ENCODE results near the gene PET100.
"Not testable (repeated sequence)": the region's sequence is repeated elsewhere in the genome, so short reads cannot be mapped to it uniquely, and the experiment has no call there.

PET100 gene

GRCh38 chr19:7636691-7637373 is 7.2 kb downstream of the PET100 start, which contains the start of gene STXBP2:
Gene STXBP2, plus strand, starts transcription at chr19:7637110. Its CDS starts 40 bp downstream, at chr19:7637150.
- H3K27ac Mint-ChIP-seq = peak within 1 kb of the TSS; percentile 86
- no peaks in the 10 kb centered on the region for H3K9me3 Mint-ChIP-seq
- no peaks in the 10 kb centered on the region for H3K27me3 Mint-ChIP-seq
- peak; percentile 79 for ATAC-seq
- peak; percentile 93 for DNase-seq
- peaks cover 28% of the 10 kb centered on the region for H3K4me1 Mint-ChIP-seq
- H3K36me3 Mint-ChIP-seq (ENCODE audit: low read depth) = peaks cover 9% of the 10 kb centered on the region
- peak within 1 kb of the TSS; percentile 81 for H3K4me3 Mint-ChIP-seq

GRCh38 chr19:7637374-7638256 is 8.0 kb downstream of the PET100 start:
- peaks cover 9% of the 10 kb centered on the region for H3K36me3 Mint-ChIP-seq (ENCODE audit: low read depth)
- H3K4me3 Mint-ChIP-seq = peak overlapping the region; percentile 81
- ATAC-seq = no peak
- DNase-seq = no peak
- H3K27ac Mint-ChIP-seq = peak overlapping the region; percentile 35
- H3K27me3 Mint-ChIP-seq = no peaks in the 10 kb centered on the region
- no peaks in the 10 kb centered on the region for H3K9me3 Mint-ChIP-seq
- peaks cover 28% of the 10 kb centered on the region for H3K4me1 Mint-ChIP-seq

- DNase-seq = no peak
- Mint-ChIP-seq H3K4me3 (peak overlapping the region; percentile 26), H3K27ac (no peak overlapping the region), H3K36me3 (ENCODE audit: low read depth) (peaks cover 8% of the 10 kb centered on the region), H3K27me3 (no peaks in the 10 kb centered on the region), H3K9me3 (no peaks in the 10 kb centered on the region), H3K4me1 (peaks cover 28% of the 10 kb centered on the region)
- ATAC-seq = no peak
Measured at GRCh38 chr19:7638802-7639465, 9.3 kb downstream of the PET100 start.

- H3K4me1 Mint-ChIP-seq = peaks cover 28% of the 10 kb centered on the region
- no peak overlapping the region for H3K4me3 Mint-ChIP-seq
- no peak for DNase-seq
- no peak for ATAC-seq
- no peaks in the 10 kb centered on the region for H3K9me3 Mint-ChIP-seq
- no peaks in the 10 kb centered on the region for H3K27me3 Mint-ChIP-seq
- H3K27ac Mint-ChIP-seq = no peak overlapping the region
- H3K36me3 Mint-ChIP-seq (ENCODE audit: low read depth) = peaks cover 8% of the 10 kb centered on the region
Measured at GRCh38 chr19:7639863-7640348, 10.3 kb downstream of the PET100 start.

GRCh38 chr19:7640803-7641202 is 11.2 kb downstream of the PET100 start:
- peaks cover 28% of the 10 kb centered on the region for H3K4me1 Mint-ChIP-seq
- no peak overlapping the region for H3K4me3 Mint-ChIP-seq
- peaks cover 8% of the 10 kb centered on the region for H3K36me3 Mint-ChIP-seq (ENCODE audit: low read depth)
- H3K9me3 Mint-ChIP-seq = no peaks in the 10 kb centered on the region
- H3K27me3 Mint-ChIP-seq = no peaks in the 10 kb centered on the region
- H3K27ac Mint-ChIP-seq = no peak overlapping the region
- no peak for ATAC-seq
- DNase-seq = no peak

GRCh38 chr19:7641290-7642276 is 12.0 kb downstream of the PET100 start:
- H3K27ac Mint-ChIP-seq = no peak overlapping the region
- no peak for ATAC-seq
- no peak overlapping the region for H3K4me3 Mint-ChIP-seq
- H3K9me3 Mint-ChIP-seq = no peaks in the 10 kb centered on the region
- H3K4me1 Mint-ChIP-seq = peaks cover 24% of the 10 kb centered on the region
- no peaks in the 10 kb centered on the region for H3K27me3 Mint-ChIP-seq
- peaks cover 8% of the 10 kb centered on the region for H3K36me3 Mint-ChIP-seq (ENCODE audit: low read depth)
- no peak for DNase-seq

- H3K4me1 Mint-ChIP-seq = peaks cover 21% of the 10 kb centered on the region
- no peak overlapping the region for H3K27ac Mint-ChIP-seq
- no peak for DNase-seq
- H3K4me3 Mint-ChIP-seq = no peak overlapping the region
- H3K27me3 Mint-ChIP-seq = no peaks in the 10 kb centered on the region
- H3K9me3 Mint-ChIP-seq = no peaks in the 10 kb centered on the region
- no peak for ATAC-seq
- H3K36me3 Mint-ChIP-seq (ENCODE audit: low read depth) = peaks cover 8% of the 10 kb centered on the region
Measured at GRCh38 chr19:7642295-7643030, 12.9 kb downstream of the PET100 start.

GRCh38 chr19:7643031-7643415 is 13.4 kb downstream of the PET100 start:
- H3K4me1 Mint-ChIP-seq = peaks cover 17% of the 10 kb centered on the region
- ATAC-seq (no peak), DNase-seq (no peak)
- H3K9me3 Mint-ChIP-seq = no peaks in the 10 kb centered on the region
- no peak overlapping the region for H3K4me3 Mint-ChIP-seq
- H3K27me3 Mint-ChIP-seq = no peaks in the 10 kb centered on the region
- no peak overlapping the region for H3K27ac Mint-ChIP-seq
- H3K36me3 Mint-ChIP-seq (ENCODE audit: low read depth) = peaks cover 8% of the 10 kb centered on the region

GRCh38 chr19:7643629-7644549 is 14.3 kb downstream of the PET100 start:
- not testable (repeated sequence) for ATAC-seq; H3K4me3 Mint-ChIP-seq; H3K36me3 Mint-ChIP-seq (ENCODE audit: low read depth); H3K27me3 Mint-ChIP-seq; H3K9me3 Mint-ChIP-seq; H3K27ac Mint-ChIP-seq
- peak; percentile 34 for DNase-seq
- peaks cover 13% of the 10 kb centered on the region for H3K4me1 Mint-ChIP-seq

GRCh38 chr19:7644550-7644877 is 14.9 kb downstream of the PET100 start:
- no peaks in the 10 kb centered on the region for H3K27me3 Mint-ChIP-seq
- no peak overlapping the region for H3K27ac Mint-ChIP-seq
- ATAC-seq (no peak), DNase-seq (no peak)
- H3K9me3 Mint-ChIP-seq = no peaks in the 10 kb centered on the region
- H3K4me1 Mint-ChIP-seq = peaks cover 11% of the 10 kb centered on the region
- H3K4me3 Mint-ChIP-seq = no peak overlapping the region
- peaks cover 8% of the 10 kb centered on the region for H3K36me3 Mint-ChIP-seq (ENCODE audit: low read depth)

GRCh38 chr19:7645163-7645562 is 15.6 kb downstream of the PET100 start:
- Mint-ChIP-seq H3K27me3 (no peaks in the 10 kb centered on the region), H3K4me1 (peaks cover 4% of the 10 kb centered on the region), H3K9me3 (no peaks in the 10 kb centered on the region), H3K4me3 (no peak overlapping the region), H3K27ac (no peak overlapping the region), H3K36me3 (ENCODE audit: low read depth) (peaks cover 4% of the 10 kb centered on the region)
- no peak for DNase-seq
- ATAC-seq = no peak

GRCh38 chr19:7645656-7646425 is 16.2 kb downstream of the PET100 start:
- H3K36me3 Mint-ChIP-seq (ENCODE audit: low read depth) = no peaks in the 10 kb centered on the region
- peaks cover 3% of the 10 kb centered on the region for H3K4me1 Mint-ChIP-seq
- no peaks in the 10 kb centered on the region for H3K9me3 Mint-ChIP-seq
- no peaks in the 10 kb centered on the region for H3K27me3 Mint-ChIP-seq
- DNase-seq = no peak
- no peak overlapping the region for H3K4me3 Mint-ChIP-seq
- H3K27ac Mint-ChIP-seq = no peak overlapping the region
- ATAC-seq = no peak
